Omental fat pad (tissue), 4 donors: ENCODE measurements around the gene DLG5. TPM values are rescaled to one million over a fixed set of nuclear protein-coding genes. Genes with fewer than 3 reads are reported as not detected.

ENCODE experiments used
- ATAC-seq: fragments of 150-250 bp; one replicate; pipeline ENCODE4 v1.9.1; 2016; ENCODE audit warnings: mild to moderate bottlenecking, moderate library complexity; ENCODE audit not compliant: low FRiP score
- DNase-seq: peaks from one replicate; pipeline ENCODE4 v3.0.0-alpha.2; 2019; ENCODE audit warnings: low spot score
- CTCF ChIP-seq, 3 donors: fragments of 450-650 bp; IDR thresholded peaks; one replicate each; pipeline ENCODE4 v1.5.1; 2016 to 2017; ENCODE audit warnings: antibody characterized with exemption in 3 of 3, mild to moderate bottlenecking in 3 of 3, moderate library complexity in 2 of 3
- total RNA-seq, 4 donors: library from RNA; depleted of rRNA; stranded (reverse); fragments of >200 nt; gene quantifications; one replicate each; pipeline ENCODE4 v1.1.0, GENCODE V29; 2016

The DLG5 gene
- total RNA-seq, 4 donors from 2014 or later, result 28.1 to 42.7 (median 38.3) TPM

- no peak for DNase-seq
- no peak for TF ChIP-seq CTCF (IDR thresholded peaks at IDR 0.05)
- peak; percentile 57 for ATAC-seq
These were observed 27.5 kb downstream of the DLG5 start for GRCh38 chr10:77899080-77899477.

- DNase-seq (no peak), ATAC-seq (no peak)
- no peak for TF ChIP-seq CTCF (IDR thresholded peaks at IDR 0.05)
These were observed 28.1 kb downstream of the DLG5 start for GRCh38 chr10:77898323-77899079.

- TF ChIP-seq CTCF (IDR thresholded peaks at IDR 0.05), result no peak
- no peak for DNase-seq
- no peak for ATAC-seq
These were observed 30.5 kb downstream of the DLG5 start for GRCh38 chr10:77896058-77896457.

- TF ChIP-seq CTCF (IDR thresholded peaks at IDR 0.05), result no peak
- ATAC-seq (no peak), DNase-seq (no peak)
These were observed 32.5 kb downstream of the DLG5 start for GRCh38 chr10:77894058-77894457.

- TF ChIP-seq CTCF (IDR thresholded peaks at IDR 0.05), result no peak
- ATAC-seq (no peak), DNase-seq (no peak)
These were observed 33.2 kb downstream of the DLG5 start for GRCh38 chr10:77893386-77893785.

GRCh38 chr10:77892761-77893160, 33.8 kb downstream of the DLG5 start:
- no peak for DNase-seq

More at GRCh38 chr10:77892761-77893160, 33.8 kb downstream of the DLG5 start:
- no peak for ATAC-seq
- TF ChIP-seq CTCF (IDR thresholded peaks at IDR 0.05), result no peak
